Fibroblast of skin of left biceps (primary cell): ENCODE measurements around the gene TMEM200A.

Experiments used
- DNase-seq, 2 experiments: peaks; one replicate each; pipeline ENCODE4 v3.0.0-alpha.2; 2013; ENCODE audit warnings: low read depth in 2 of 2

TMEM200A gene

DNA sequence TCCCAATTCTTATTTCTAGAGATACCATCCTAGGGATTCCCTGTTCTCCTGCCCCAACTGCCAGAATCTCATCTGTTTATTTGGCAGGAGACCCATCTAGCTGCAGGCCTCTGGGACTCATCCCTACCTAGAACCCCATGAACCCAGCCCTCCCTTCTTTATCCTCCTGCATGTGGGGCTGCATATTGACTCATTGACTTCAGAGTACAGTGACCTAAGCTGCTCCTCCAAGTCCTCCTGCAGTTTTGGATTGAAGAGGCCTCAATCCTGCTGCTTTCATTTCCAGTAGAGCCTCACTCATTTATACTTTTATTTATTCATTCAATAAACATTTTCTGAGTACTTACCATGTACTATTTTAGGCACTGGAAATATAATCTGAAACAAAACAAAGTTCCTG is 11.6 kb downstream of the TMEM200A start:
- DNase-seq: no peak

DNA sequence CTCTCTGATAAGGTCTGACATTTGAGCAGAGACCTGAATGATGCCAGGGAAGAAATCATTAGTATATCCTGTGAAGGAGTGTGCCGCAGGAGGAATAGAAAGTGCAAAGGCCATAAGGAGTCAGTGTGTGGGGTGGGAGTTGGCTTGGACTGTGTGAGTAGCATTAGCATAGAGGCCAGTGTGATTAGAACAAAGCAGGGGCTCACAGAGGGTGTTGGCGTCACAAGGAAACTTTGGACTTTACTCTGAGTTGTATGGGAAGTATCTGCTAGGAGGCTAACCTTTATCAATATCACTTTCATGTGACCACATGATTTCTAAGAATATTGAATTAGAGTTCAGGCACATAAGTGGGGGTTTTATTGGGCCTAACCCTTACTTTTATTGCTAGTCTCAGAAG is 12.1 kb downstream of the TMEM200A start:
- no peak for DNase-seq

DNA sequence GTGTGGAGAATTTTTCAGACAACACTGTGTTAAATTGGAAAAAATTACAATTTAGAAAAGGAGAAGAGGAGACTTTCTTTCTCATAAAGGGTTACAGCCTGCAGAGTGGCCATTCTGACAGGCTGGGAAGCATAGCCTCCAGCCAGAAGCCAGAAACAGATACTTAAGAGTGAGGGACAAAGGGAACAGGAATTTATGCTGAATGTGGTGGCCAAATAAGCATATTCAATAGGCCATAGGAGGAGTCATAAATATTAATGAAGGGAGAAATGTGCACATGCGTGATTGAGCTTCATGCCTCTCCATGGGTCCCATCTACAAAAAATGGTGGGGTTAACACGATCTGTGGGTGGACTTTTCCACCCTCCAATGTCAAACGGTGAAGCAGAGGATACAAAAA is 13.4 kb downstream of the TMEM200A start:
- DNase-seq: no peak

DNA sequence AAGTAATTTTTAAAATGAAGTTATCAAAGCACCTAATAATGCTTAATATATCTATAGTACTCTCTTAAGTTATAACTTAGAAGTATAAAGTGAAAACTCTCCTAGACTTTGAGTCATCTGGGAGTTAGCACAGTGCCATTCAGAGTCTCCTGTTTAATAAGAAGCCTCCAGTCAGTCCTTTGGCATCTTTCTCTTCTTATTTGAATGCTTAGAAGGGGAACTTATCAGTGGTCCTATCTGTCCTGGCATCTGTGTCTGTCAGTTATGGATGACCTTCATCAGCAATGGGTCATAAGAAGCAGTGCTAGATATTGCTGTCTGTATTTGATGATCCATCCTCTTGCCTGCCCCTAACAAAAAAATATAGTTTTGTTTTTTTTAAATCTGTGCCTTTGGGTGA is 15.2 kb downstream of the TMEM200A start:
- no peak for DNase-seq

DNA sequence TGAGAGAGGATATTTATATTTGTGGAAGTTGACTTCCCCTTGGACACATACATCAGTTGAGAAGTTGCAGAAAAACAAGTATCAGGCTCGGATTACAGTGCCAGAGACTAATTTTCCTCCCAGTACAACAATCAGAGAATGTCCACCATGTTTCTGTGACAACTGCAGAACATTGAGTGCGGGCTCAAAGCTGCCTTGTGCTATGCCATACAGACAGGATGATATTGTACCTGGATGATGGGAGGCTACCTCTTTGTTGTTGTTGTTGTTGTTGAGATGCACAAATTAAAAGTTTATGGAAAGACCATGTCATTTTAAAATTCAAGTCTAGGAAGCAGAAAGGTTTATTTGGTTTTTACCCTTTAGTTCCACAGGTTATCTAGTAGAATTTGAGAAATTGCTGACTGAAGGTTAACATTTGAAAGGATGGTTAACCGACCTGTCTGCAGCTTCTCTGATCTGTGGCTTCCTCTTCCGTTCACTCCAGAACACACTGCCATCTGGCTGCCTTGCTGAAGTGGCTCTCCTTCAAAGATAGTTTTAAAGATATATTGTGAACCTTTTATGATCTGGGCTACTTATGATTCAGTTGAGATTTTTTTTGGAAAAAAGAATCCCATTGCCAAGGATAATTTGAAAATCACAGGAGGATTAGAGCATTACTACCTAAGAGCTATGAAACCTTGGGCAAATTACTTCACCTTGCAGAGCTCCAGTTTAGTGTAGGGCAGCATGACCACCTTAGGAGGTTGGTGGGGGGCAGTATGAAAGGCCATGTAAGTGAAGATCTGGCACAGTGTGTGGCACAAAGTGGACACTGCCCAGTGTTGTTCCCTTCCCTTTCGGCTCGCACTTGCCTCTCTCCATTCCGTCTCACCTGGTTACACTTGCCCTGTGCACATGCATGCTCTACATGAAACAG is 15.9 kb downstream of the TMEM200A start:
- DNase-seq: no peak

DNA sequence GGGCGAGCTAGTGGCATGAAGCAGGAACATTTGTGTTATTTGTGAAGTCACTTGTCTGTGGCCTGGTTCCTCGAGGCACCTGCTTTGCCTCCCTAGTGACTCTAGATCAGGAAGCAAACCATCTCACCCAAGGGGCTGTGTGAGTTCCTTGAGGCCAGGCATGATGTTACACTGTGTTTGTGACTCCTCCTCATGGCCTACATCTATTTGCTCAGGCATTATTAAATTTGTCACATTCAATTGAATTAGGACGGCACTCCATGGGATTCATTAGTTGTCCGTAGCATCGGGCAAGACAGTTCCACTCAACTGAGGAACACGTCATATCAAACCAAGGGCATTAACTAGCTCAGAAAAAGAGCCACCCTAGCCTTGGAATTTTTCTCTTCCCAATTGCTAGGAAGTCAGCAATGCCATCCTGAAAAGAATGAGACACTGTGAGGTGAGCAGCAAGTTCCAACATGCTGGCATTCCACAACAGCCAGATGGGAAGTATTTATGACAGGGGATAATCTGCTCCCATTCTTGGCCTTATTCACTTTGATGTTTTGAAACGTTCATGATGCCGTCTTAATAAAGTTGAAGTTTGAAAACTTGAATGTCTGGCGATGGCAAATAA is 17.2 kb downstream of the TMEM200A start:
- DNase-seq: no peak

DNA sequence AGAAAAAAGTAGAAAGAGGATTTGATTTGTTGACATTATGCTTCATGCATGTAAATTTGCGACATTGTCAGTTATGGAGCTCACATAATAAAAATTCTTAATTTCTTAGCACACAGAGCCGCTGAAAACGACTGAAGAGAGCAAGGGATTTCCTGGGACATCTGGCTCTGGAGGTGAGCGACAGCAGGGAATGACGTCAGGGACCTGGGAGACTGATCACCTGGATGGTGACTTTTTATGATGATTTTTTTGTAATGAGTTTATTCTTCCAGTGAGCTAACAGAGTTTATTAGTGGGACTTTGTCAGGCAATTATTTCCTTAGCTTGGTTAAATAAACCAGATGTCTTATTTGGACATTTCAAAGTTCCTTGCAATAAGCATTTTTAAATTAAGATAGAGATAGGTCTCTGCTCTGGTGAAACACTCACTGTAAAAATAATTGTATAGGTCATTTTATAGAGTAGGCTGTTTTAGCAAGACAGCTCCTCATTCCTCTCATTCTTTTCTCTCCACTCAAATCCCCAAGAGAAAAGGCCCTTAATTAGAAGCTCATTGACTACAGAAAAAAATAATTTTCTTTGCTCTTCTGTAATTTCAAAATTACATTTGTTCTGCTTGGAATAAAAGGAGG is 19.4 kb downstream of the TMEM200A start:
- DNase-seq: peak; percentile 63 to 69

DNA sequence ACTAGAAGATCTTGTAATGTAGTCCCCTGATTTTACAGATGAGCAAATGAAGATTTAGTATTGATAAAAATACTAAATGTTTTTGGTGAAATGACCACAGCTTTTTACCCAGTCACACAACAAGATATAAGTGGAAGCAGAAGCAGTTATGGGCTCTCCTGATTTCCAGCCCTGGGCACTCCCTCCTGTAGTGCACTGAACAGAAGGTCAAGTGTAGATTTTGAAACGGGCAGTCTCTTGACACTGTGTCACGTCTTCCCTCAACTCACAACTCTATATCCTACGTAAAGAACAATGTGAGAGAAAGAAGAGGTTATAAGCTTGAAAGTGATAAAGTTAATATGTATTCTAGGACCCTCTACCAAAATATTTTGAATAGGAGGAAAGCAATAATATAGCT is 23.3 kb downstream of the TMEM200A start:
- no peak for DNase-seq

DNA sequence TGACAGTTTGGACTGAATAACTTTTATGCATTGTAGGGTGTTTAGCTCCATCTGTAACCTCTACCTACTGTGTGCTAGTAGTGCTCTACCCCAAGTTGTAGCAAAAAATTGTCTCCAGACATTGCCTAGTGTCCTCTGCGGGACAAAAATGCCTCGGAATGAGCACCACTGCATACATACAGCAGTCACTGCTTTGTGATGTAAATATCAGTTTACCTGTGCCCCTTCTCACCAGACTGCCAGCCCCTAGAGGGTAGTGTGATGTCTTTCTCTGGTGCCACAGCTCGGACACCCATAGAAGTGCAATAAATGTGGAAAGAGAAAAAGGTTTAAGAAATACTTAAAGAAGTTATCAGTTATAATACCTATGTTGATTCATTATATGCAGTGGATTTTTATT is 25.1 kb downstream of the TMEM200A start:
- no peak for DNase-seq

DNA sequence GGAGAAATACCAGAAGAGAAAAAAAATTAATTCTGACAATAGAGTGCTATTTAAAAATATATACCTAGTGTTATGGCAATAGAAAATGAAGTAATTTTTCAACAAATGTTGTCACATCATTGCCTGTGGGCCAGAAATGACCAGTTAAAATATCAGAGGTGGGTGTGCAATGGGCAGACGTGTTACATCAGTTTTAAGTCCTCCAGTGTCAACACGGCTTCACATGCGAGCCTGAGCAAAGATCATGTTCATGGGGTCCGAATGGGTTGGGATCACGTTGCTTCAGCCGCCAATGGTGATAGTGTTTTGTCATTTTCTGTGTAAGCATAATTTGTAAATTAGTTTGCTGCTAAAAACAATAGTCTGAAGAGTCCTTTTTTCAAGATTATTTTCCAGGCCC is 27.5 kb downstream of the TMEM200A start:
- no peak for DNase-seq

DNA sequence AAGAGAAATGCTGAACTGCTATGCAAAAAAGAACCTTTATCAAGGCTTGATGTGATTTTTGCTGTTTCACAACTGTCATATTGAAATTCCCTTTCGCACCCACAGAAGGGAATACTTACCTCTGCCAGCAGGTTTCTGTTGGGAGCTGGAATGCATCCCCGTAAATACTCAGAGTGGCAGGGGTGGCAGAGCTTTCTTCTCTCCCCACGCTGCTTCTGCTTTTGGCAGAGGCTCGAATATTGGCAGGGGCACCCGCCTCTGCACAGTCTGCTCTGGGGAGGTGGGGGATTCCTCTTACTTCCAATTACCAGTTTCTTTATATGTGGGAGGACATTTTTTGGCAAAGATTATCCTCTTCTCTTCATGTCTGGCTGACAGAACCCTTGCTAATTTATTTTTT is 28.4 kb downstream of the TMEM200A start:
- no peak for DNase-seq

DNA sequence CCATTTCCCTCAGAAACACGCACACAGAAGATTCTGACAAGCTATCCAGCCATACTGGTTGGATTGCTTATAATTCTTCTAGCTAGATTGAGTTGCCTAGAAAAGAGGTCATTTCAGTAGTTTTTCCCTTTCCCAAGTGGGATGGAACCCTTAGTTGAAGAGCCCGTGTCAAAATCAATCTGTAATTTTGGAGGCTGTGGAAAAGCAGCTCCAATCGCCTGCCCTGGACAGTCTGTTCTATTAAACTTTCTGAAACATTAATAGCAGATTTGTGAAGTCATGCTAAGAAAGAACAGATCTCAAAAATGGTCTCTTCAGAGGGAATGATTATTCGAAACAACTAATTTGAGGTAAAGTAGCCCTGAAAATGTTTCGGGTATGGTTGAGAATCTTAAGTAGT is 29.3 kb downstream of the TMEM200A start:
- no peak for DNase-seq

DNA sequence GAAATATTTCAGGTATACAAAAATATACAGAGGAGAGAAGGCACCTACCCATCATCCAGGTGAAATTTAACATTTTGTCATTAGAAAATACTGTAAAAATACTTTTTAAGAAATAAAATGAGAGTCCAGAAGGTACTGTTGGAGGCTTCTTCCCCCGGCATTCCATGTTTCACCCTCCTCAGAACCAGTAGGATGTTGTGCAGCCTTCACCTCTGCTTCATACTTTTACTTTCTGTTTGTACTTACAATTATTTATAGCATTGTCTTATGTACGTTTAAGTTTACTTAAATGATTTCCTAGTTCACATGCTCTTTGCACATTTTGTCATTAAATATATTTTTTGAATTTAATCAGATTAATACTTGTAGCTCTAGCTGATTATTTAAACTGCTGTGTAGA is 30.9 kb downstream of the TMEM200A start:
- DNase-seq: no peak

DNA sequence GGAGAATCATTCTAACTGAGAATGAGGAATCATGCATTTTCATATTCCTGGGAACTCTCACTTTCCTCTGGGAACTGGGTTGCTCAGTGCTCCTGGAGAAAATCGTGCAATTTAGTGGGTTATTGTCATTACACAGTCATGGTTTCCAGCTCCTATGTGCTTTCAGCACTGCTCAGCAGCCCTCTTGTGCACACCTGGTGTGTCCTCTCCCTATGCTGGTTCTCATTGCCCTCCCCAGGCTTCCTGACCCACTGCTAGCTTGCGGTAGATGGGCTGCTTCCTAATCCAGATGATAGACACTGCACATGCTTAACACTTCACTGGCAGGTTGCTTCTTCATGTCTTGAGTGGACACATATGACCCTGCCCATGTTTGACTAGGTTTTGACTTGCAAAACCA is 39.7 kb downstream of the TMEM200A start:
- DNase-seq: no peak

DNA sequence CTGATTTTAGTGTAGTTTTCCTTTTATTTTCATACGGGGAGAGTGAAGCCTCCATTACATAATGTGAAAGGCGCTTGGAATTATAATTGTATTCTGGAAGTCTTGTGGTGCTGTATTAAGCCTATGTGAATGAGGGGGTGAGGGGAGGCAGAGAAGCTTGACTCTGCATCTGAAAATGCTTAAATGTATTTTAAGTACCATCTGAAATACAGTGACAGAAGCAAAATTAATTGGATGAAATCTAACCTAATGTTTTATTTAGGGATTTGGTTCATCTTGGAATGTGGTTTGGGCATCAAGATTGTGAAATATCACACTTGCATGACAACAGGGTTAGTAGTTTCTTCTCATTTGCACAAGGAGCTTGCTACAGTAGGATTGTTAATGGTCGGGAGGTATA is 41.2 kb downstream of the TMEM200A start:
- DNase-seq: peak in 1 of 2 experiments; percentile 34

DNA sequence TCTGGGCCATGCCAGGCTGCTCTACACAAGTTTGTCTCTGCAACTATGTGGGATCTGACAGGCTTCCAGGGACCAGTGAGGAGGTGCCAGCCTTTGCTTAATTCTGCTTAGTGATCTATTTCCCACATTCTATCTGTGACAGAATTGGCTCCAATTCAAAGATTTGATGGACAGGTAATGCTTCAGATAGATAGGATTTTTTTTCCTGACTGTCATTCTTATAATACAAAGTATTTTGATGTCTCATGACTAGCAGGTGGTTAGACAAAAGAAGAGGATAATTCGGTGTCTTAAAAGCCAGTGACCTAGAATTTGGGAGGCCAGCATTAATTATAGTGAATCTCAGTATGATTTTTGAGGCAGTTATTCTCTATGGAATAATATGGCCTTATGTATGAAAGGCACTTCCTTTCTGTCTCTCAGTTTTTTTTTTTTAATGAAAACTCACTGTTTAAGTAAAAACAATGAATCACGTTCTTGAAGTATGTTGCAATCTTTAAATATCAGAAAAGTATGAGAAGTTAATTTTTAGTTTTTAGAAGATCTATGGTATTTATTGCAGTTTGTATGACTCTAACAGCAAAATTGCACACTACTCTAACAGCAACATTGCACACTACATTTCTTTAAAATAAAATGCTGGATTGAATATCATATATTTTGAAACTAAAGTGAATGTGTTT is 43.7 kb downstream of the TMEM200A start:
- DNase-seq: peak in 1 of 2 experiments; percentile 36

DNA sequence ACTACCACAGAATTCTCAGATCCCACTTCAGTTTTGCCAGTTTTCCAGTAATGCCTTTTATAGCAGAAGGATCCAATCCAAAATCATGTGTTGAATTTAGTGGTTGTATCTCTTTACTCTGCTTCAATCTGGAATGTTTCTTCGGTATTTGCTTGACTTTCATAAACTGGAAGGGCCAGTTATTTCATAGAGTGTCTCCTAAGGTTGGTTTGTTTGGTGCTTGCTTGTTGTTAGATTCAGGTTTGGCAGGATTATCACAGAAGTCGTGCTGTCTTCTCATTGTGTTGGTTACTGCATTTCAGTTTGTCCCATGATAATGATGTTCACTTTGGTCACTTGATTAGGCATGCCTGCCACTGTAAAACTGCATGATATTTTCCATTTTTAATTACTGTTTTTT is 45.7 kb downstream of the TMEM200A start:
- no peak for DNase-seq

DNA sequence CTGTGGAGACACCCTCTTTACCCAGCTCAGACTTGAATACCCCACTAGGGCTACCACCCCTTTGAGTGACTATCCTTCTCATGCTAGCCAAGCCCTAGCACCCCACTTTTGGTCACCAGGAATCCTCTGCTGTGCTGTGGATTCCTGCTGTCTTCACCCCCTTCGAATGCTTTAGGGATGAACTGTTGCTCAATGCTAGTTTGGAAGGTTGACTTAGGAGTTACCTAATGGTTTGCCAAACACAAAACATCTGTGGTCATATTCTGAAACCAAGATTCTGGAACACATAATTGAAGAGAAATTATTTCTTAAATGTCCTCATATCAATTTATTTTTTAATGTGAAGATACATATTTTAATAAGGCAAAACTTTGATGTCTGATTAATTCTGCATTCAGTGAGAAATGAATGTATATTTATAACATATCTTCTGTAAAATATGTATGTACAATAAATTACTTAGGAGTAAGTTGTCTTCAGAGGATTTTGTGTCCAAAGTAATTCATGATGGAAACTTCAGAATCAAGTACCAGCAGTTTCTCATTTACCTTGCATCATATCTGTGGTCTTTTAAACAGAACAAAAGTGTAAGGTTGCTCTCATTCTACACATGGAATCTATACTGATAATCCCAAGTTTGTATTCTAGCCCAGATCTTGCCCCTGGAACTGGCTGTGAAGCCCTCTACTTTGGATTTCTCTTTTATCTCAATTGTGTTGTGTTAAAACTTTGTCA is 46.9 kb downstream of the TMEM200A start:
- DNase-seq: peak in 1 of 2 experiments; percentile 54

DNA sequence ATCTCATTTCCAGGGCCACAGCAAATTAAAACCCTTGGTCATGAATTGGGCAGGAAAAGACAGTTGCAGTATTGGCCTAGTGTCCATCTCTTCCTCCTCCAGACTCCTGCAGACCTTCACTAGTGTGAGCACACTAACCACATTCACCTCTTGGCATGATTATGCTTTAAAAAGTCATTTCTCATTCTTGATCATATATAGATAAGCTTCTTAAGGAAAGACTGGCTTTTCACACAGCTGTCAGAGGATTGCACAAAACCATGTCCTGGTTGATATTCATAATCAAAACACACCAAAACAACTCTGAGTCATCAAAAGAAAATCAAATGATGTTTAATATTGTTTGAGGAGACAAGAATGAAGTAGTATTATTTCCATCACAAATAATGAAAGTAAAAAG is 52.1 kb downstream of the TMEM200A start:
- no peak for DNase-seq

DNA sequence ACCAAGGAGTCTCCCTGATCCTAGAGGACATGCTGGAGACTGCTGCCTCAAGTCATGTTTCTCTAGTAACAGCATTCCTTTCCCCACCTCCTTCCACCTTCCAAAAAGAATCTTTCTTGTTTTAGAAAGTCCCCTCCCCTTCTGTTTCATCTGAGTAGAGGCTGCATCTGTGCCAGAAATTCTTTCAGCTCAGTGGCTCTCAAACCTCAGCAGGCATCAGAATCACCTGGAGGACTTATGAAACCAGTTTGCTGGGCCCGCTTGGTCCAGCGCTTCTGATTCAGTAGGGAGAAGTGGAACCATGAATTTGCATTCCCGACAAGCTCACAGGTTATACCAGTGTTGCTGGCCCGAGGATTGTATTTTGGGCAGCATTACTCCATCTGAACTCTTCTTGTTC is 55.1 kb downstream of the TMEM200A start:
- DNase-seq: no peak

DNA sequence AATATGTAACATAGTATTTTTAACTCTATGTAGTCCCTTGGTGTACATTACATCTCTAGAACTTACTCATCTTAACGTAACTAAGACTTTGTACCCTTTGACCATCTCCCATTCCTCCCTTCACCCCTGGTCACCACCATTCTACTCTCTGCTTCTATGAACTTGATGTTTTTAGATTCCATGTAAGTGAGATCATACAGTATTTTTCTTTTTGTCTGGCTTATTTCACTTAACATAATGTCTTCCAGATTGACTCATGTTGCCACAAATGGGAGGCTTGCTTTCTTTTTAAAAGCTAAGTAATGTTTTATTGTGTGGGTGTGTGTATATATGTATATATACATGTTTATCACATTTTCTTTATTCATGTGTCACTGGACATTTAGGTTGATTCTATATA is 55.8 kb downstream of the TMEM200A start:
- peak in 1 of 2 experiments; percentile 55 for DNase-seq

DNA sequence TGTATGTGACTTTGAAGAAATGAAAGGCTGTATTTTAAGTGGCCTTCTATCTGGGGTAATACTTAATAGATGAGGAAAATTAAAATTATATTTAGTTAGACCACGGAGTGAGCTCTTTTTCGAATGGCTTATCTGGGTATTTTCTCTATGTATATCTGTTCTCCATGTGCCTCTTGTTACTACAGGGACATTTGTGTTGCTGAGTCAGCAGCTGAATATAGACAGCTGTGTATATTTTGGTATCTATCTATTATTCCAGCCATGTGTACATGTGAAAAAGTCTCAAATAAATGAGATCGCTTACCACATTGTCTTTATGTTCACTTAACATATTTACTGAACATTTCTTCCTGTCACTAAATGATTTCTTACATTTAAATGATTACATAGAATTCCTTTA is 57.2 kb downstream of the TMEM200A start:
- DNase-seq: no peak
